NOMO-1 treated with dmso at 0.1 percent for 144 hours (cell line): ENCODE measurements around the gene CTNNBL1.
"Not testable (repeated sequence)": the region's sequence is repeated elsewhere in the genome, so short reads cannot be mapped to it uniquely, and the experiment has no call there.

Experiments used
- DNase-seq: peaks from one replicate; lab custom pipeline; 2025; ENCODE audit not compliant: unreplicated experiment; lab: John Stamatoyannopoulos, UW

CTNNBL1 gene

GRCh38 chr20:37848706-37849105 lies 154.9 kb downstream of the CTNNBL1 start:
- DNase-seq, result no peak

- DNase-seq, result no peak
Measured at GRCh38 chr20:37849156-37849555, 155.3 kb downstream of the CTNNBL1 start.

- no peak for DNase-seq
Measured at GRCh38 chr20:37849566-37849965, 155.7 kb downstream of the CTNNBL1 start.

- DNase-seq, result no peak
Measured at GRCh38 chr20:37850036-37850592, 156.3 kb downstream of the CTNNBL1 start.

GRCh38 chr20:37850724-37851355 lies 157.0 kb downstream of the CTNNBL1 start:
- DNase-seq, result no peak

- DNase-seq, result no peak
Measured at GRCh38 chr20:37852666-37853065, 158.8 kb downstream of the CTNNBL1 start.

GRCh38 chr20:37853823-37854375 lies 160.1 kb downstream of the CTNNBL1 start:
- DNase-seq, result no peak

- not testable (repeated sequence) for DNase-seq
Measured at GRCh38 chr20:37856034-37856433, 162.2 kb downstream of the CTNNBL1 start.

GRCh38 chr20:37856932-37857660 lies 163.3 kb downstream of the CTNNBL1 start:
- no peak for DNase-seq

- DNase-seq, result no peak
Measured at GRCh38 chr20:37859406-37860171, 165.8 kb downstream of the CTNNBL1 start.

GRCh38 chr20:37863289-37863688 lies 169.5 kb downstream of the CTNNBL1 start:
- DNase-seq, result no peak

- DNase-seq, result no peak
Measured at GRCh38 chr20:37864298-37864697, 170.5 kb downstream of the CTNNBL1 start.

- no peak for DNase-seq
Measured at GRCh38 chr20:37866051-37866450, 172.2 kb downstream of the CTNNBL1 start.

- no peak for DNase-seq
Measured at GRCh38 chr20:37867289-37868195, 173.7 kb downstream of the CTNNBL1 start.

GRCh38 chr20:37868851-37869333 lies 175.1 kb downstream of the CTNNBL1 start:
- DNase-seq, result no peak

- DNase-seq, result no peak
Measured at GRCh38 chr20:37869334-37869861, 175.6 kb downstream of the CTNNBL1 start.

- DNase-seq, result no peak
Measured at GRCh38 chr20:37870294-37870693, 176.5 kb downstream of the CTNNBL1 start.

GRCh38 chr20:37871751-37872150 lies 177.9 kb downstream of the CTNNBL1 start:
- no peak for DNase-seq

- DNase-seq, result no peak
Measured at GRCh38 chr20:37872161-37872560, 178.3 kb downstream of the CTNNBL1 start.

GRCh38 chr20:37873884-37874283 lies 180.1 kb downstream of the CTNNBL1 start:
- no peak for DNase-seq
